ENCODE data around the gene CBFA2T2. TPM values are rescaled to one million over a fixed set of nuclear protein-coding genes. Genes with fewer than 3 reads are reported as not detected.

Gene CBFA2T2
- total RNA-seq, 1 donor from 2014 or later, result 16.5 TPM

DNA sequence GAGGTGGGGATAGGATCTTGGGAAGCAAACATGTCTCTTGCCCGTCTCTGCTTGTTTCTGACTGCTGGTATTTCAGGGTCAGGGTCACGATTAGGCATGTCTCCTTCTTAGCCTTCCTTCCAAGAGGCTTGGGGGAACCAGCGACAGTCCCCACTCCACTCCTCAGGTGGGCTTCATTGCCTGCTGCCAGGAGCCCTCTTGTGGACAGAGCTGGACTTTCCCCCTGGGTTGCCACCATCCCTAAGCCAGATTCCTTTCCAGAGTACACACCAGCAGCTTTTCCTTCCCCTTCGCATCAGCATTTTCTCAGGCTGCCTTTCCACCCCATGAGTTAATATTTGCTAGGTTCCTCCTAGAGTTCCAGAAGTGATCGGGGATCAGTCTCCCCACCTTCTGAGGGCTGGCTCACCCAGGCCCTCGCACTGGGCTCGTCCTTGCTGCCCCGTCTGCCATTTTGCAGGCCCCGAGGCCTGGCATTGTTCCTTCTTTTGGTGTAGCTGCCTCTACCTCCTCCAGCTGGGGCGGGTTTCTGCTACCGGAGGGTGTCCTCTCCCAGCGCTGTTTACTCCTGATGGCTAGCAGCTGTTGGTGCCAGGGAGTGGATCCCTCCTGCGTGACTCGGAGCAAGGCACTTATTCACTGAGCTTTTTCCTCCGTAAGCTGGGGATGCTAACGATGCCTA lies 163.5 kb downstream of the CBFA2T2 start:
- DNase-seq, result peak; percentile 85

DNA sequence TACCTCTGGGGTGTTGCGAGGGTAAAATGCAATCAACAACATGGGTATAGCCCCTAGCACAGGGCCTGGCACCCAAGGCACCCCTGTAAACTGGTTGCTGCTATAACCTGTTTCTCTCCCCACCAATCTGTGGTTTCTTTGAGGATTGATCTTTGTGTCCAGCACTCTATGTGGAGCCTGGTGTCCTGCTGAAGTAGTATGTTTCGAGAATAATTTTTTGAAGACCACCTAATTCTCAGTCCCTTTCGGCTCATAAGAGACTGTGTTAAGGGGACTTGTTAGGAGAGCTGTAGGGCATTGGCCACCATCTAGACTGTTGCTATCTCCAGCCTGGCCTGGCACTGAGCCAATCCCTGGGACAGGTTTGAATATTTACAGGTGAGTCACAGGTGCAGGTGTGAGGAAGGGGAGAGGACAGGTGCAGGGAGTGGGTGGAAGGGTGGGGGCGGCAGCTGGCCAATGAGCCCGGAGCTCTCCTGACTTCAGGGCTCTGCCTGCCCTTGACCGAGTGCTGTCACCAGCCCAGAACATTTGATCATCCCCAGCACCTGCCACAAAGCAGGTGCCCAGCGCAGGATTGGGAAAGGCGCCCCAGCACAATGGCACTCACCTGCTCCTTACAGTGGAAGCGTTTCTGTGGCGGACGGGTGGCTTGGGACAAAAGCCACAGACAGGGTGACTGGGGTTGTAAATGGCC lies 164.2 kb downstream of the CBFA2T2 start:
- no peak for DNase-seq

DNA sequence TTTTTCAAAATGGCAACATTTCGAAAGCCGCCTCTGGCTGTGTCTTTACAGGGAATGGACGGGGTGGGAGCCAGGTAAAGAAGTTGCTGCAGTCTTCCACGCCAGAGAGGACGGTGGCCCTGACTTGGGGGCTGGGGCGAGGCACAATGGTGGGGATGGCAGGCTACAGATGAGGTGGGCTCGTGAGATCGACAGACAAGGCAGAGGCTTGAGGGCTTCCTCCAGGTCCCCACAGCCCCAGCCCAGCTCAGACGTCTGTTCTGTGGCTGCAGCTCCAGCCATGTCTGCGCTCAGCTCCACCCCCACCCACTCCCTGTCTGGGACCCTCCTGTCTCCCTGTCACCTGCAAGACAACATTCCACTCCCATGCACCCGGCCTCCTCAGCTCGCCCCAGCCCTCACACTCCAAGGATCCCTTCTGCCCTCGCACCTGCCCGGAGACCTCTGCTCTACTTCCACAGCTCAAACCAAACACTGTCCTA lies 164.8 kb downstream of the CBFA2T2 start:
- no peak for DNase-seq

DNA sequence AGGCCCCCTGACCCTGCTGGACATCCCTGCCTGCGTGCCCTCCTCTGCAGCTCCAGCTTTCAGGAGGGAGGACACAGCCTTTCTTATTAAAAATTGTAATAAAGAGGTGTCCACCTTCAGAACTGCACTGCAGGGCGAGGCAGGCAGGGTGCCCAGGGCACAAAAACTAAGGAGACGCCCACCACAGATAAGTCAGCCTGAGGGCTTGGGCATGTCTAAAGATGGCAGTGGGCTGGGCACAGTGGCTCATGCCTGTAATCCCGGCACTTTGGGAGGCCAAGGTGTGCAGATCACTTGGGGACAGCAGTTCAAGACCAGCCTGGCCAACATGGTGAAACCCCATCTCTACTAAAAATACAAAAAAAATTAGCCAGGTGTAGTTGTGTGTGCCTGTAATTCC lies 165.3 kb downstream of the CBFA2T2 start:
- no peak for DNase-seq

DNA sequence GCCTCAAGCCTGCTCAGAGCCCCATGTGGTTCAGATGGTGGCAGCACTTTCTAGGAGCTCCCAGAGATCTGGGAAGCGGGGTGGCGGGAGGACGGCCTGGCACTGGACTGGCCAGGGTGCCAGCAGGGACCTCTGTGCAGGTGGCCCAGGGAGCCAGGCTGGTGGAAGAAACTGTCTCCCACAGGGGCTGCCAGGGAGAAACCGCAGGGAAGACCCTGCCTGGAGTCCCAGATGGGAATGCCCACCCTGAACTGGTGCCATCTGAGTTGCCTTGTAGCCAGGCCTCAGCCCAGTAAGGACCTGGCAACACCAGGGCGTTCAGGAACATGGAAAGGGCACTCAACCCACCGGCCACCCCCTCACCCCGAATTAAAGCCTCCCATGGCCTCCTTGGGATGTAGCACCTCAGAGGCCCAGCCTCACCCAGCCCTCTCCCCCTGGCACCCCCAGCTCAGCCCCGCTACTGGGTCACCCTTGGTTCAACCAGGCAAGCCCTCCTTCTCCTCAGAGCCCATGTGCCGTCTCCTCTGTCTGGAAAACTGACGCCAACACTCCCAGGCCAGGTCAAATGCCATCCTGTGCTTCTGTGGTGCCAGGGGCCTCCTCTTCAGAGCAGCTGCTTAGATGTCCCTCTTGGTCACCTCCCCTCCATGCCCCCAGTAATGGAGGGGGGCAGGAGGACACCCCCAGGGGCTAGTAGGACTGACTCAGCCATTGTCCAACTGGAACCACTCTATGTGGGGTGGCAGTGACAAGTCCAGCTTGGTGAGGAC lies 166.3 kb downstream of the CBFA2T2 start:
- DNase-seq, result no peak

DNA sequence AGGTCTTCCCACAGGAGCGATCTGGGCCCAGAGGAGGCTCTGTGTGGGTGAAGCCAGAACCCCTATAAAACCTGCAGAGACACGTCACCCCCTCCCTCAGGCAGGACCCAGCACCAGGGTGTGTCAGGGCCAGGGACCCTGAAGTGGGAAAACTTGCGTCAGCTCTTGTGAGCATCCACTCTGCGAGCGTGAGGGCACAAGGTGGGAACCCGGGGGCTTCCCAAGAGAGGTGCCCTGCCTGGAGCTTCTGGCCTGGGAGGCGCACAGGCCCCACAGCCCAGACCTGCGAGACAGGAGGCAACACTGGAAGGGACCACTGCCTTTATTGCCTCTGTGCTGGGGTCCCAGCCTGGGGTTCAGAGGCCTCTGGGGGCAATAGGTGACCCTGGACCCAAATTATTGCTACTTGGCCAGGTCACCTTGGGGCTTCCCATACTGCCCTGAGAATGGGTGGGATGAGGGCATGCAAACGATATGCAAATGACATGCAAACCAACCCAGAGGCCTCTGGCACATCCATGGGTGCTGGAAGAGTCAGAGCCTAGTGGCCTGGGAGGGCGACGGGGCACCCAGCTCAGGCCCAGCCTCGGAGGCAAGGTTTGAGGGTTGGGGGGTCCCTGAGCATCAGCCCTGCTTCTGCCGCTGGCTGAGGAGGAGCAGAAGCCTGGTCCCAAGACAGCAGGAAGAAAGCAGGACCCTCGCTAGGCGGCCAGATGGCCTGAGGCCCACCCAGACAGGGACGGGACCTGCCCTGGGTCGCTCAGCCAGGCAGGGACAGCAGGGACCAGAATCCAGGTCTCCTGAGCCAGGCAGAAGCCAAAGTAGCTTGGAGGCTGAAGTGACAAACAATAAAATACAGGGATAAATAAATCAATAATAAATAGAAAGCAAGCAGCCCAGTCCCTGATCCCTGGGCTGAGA lies 167.1 kb downstream of the CBFA2T2 start:
- no peak for DNase-seq

DNA sequence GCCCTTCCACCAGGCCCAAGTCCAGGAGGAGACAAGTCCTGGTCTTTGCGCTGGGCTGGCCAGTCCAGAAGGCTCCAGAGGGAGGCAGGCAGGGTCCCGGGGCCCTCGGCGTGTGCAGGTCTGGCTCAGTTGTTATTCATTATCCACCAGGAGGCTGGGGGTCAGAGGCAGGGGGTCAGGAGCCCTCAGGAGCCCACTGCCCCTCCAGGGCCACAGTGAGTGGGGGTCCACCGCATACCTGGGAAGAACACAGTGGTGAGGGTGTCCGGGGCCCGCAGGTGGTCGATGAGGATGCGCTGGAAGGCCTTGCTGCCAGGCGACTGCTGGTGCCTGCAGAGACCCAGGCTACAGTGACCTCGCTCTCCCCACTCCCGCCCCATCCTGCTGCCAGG lies 167.8 kb downstream of the CBFA2T2 start:
- DNase-seq, result no peak

DNA sequence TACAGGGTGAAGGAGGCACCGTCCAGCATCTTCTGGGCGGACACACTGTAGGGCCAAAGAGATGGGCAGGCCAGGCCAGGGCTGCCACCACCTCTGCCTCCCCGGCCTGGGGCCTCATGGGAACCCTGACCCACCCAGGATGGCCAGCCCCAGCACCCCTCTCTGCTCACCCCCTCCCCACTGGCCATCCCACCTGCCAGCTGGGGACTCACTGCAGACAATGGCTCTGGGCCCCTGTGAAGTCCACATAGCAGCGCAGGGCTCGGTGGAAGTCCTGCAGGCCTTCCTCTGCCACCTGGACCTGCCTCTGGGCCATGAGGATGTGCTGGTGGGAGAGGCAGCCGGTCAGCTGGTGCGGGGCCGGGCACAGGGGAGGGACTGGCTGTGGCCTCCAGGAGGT lies 168.6 kb downstream of the CBFA2T2 start:
- DNase-seq, result no peak

DNA sequence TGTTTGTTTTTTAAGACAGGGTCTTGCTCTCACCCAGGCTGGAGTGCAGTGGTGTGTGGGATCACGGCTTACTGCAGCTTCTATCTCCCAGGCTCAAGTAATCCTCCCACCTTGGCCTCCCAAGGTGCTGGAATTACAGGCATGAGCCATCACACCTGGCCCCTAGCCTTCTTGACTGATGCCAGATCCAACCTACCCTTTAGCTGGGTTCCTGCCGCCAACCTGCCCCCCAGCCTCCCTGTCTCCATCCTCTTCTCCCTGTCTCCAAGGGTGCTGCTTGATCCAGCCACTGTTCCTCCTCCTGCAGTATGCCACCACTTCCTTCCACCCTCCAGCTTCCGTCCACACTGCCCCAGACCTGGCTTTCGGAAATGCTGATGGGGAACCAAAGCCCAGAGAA lies 169.0 kb downstream of the CBFA2T2 start:
- no peak for DNase-seq

DNA sequence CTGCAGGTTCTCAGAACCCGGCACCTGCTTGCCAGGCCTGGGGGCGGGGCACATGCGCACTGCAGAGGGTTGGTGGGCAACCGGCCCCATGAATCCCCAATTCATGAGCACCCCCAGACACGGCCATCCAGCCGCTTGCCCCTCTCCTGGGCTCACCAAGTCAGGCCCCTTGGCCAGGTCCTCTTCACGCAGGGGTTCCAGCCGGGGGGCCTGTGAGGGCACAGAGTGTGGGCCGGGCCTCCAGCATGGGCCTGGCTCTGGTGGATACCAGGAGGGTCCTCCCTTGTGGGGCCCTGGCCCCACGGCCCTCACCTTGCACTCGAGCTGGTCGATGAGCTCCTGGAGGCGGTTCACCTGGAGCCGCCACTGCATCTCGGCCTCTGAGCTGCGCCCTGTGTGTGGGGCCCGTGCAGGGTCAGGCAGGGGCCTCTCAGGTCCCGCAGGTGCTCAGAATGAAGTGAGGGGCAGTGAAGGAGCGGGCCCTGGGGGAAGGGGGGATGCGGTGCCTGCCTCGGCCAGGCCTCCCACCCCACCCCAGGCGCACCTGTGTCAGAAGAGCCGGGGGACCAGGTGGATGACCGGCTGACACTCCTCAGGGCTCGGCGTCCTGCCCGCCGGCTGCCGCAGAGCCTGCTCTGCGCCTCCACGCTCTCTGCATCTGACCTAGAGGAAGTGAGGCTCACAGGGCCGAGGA lies 169.6 kb downstream of the CBFA2T2 start:
- no peak for DNase-seq

DNA sequence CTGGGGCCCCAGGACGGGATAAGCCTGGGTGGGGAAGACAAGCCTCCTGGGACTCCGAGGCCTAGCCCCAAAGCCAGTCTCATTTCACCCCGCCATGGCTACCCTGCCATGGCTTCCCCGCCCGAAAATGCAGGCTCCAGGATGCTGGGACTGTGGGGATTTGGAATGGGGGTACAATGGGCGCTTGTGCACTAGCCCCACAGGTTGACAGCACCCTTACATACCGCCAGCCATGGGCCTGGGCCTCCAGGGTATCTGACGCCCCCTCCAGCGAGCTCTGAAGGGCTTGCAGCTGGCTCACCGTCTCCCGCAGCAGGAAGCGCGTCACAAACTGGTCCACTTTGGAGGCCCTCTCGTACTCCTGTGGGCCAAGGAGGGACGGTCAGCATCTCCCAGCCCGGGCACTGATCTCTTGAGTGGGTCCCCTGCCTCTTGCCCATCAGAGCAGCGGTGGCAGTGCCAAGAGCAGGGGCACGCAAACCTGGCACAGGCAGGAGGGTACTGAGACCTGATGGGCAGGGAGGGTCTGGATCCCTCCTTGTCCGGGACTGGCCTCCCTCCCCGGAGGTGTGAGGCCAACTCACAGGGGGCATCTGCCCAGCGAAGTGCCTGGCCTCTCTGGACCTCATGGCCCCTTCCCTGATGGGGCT lies 170.3 kb downstream of the CBFA2T2 start:
- DNase-seq, result no peak

DNA sequence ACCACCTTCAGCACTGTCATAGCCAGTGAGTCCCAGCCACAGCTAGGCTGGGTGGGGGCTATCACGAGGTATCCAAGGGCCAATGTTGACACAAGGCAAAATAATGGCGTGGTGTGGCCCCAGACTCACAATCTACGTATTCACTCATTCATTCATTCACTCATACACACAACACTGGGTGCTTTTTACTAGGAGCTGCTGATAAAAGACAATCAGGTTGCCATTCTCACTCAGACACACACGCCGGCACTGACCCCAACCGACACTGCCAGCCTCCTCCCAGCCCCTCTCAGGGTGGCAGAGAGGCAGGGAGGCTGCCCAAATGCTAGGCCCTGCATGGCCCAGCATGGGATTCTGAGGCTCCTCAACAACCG lies 170.8 kb downstream of the CBFA2T2 start:
- DNase-seq, result no peak

DNA sequence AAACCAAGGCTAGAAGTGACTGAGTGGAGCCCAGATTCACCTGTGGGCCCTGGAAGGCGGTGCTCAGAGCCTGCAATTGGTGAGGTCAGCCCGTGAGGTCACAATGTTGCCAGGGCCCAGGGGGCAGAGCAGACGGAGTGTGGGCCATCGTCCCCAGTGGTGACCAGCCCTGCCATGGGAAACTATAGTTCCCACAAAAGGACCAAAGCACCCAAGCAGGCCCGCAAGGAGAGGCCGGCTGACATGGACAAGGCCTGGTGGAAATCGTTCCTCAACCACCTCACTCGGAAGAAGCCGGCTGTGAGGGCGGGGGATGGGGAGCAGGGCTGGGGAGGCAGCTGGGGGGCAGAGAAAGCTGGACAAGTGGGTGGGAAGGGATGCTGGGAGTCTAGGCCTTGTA lies 172.3 kb downstream of the CBFA2T2 start, which contains the start of gene C20orf144:
Gene C20orf144, plus strand, starts transcription at position 156 of the 400 bp plus-strand sequence. Its CDS starts 19 bp downstream, at position 175.
- no peak for DNase-seq

DNA sequence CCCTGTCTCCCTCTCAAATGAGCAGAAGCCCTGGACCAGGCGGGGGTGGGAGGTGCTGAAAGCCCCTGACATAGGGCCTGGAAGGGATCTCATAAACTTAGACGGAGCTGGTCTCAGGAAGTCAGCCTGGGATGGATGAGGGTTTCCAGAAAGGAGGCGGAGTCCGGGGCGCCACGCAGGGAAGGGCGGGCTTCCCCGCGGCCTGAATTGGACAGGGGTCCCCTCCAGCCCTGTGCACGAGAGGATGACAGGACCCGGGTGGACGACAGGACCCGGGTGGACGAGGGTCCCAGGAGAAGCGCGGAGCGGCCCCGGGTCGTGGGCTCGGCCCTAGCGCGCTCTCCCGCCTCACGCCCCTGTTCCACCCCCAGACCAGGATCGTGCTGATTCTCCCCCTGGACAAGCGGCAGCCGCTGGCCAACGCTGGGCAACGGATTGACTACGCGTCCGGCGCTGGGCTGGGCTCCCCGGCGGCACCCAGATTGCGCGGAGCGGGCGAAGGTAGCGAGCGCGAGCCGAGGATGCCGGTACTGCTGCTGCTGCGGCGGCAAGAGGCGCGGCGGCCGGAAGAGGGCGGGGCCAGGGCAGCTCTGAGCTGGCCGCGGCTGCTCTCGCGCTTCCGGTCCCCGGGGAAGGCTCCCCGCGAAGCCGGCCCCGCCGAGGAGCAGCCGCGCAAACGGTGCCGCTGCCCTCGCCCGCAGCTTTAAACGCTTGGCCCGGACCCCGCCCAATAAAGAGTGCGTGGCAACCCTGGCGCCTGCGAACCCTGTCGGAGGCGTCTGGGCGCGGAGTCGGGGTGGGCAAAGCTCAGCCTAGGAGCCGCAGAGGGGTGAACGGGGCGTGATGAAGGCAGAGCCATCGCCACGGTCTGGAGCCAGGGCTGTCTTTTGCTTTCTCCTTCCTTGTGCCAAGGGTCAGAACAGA lies 173.5 kb downstream of the CBFA2T2 start:
- DNase-seq, result peak; percentile 88

DNA sequence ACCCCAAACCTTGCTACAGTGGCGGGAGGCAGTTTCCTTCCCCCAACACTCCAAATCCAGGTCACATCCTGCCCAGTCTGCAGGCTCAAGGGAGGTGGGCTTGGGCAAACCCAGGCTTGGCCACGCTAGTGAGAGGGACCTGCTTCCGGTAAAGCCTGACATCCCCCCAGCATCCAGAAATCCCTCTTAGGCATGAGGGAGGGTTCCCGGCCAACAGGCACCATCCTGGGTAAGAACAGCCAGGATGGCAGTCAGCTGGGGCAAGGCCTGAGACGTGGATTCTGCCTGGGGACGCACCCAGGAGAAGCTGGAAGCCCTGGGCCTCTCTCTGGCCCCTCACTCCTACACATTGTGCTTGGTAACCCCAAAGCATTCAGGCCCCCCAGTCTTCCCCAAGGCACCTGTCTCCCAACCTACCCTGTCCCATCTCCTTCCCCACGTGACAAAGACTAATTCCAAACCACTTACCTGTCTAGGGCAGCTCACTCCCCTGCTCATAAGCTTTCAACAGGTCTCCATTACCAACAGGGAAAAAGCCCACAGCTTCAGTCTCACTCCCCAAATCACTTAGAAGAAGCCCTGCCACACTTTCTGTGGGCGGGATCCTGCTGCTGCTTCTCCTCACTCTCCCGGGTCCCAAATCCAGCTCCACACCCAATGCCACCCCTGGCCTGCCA lies 174.3 kb downstream of the CBFA2T2 start:
- no peak for DNase-seq

DNA sequence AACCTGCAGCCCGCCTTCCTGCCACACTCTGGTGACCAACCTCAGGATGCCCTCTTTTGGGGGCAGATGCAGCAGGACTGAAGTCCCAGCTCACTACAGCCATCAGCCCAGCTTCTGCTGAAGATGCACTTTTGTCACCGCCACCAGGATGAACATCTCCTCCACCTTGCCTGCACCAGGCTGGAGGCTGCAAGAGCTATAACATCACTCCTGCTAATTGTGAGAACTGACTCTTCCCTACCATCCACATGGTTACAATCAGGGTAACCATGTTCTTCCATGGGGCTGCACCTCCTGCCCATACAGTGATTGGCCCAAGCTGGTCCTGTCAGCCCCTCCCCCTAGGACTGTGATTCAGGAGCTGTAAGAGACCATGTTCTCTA lies 174.9 kb downstream of the CBFA2T2 start:
- no peak for DNase-seq

DNA sequence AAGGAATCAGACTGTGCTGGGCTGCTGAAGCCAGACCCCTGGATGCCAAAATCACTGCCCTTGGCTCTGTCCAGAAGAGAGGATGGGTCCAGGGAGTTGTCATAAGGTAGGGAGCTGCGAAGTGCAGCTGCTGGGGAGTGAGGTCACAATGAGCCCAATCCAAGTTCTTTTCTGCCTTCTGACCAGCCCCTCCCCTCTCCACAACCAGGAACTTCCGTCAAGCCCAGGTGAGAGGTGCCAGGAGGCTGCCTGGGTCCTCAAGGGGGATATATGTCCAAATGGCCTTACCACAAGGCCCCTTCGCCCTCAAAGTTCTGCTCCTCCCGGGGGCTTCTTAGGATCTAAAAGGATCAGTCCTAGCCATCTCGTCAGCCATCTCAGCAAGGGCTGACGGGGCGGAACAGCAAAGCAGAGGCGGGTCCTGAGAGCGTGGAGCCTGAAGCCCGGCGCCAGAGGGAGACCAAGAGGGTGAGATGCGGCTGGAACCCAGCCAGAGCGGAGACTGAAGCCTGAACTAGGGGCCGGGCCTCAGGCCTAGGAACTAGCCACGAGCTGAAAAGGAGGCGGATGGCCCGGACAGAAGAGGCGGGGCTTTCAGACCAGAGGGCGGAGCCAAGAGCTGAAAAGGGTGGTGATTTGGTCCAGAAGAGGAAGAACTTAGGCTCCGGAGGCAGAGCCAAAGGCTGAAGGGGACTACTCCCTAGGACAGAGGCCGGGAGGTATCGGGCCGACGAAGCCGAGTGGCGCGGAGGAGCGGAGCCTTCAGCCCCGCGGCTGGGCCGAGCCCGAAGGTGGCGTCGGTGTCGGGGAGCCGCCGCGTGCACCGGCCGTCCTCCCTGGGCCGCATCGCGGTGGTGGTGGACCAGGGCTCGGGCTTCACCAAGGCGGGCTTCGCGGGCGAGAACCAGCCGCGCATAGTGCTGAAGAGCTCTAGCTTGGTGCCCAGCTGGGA lies 176.7 kb downstream of the CBFA2T2 start, which contains the start of gene ACTL10:
Gene ACTL10, plus strand, starts transcription at position 651 of the 952 bp plus-strand sequence. CDS start 555 bp downstream, outside the sequence.
- peak; percentile 96 for DNase-seq

DNA sequence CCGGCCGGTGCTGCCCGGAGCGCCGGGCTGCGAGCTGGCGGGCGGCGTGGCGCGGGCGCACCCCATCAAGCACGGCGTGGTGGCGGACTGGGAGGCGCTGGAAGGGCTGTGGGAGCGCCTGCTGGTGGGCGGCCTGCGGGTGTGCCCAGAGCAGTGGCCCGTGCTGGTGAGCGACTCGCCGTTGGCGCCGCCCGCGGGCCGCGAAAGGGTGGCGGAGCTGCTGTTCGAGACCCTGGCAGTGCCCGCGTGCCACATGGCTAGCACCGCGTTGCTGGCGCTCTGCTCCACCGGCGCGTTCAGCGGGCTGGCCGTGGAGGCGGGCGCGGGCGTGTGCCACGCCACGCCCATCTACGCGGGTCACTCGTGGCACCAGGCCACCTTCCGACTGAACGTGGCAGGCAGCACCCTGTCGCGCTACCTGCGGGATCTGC lies 177.4 kb downstream of the CBFA2T2 start:
- DNase-seq, result no peak

All from tongue (tissue), 2 donors.